Activated CD4-positive, alpha-beta memory T cell treated with anti-CD3 and anti-CD28 coated beads, Interleukin-2, amount 10 ng/mL, durations not matched to agents 7 days and 5 days (primary cell): ENCODE data around the gene RSPH10B2. TPM values are rescaled to one million over a fixed set of nuclear protein-coding genes. Genes with fewer than 3 reads are reported as not detected.
"Not testable (repeated sequence)": the region's sequence is repeated elsewhere in the genome, so short reads cannot be mapped to it uniquely, and the experiment has no call there.

Source experiments
- CTCF ChIA-PET: fragments of 350-600 bp; sonication (Branson Sonifier 250); formaldehyde crosslinking; loops from one replicate; lab custom pipeline; 2021; ENCODE audit warnings: antibody characterized with exemption, inconsistent platforms; lab: Charles Lee
- POLR2A ChIA-PET: fragments of 350-600 bp; sonication (Branson Sonifier 250); formaldehyde crosslinking; loops from one replicate; lab custom pipeline; 2021; ENCODE audit warnings: antibody characterized with exemption; lab: Charles Lee
- DNase-seq: peaks from one replicate; pipeline ENCODE4 v3.0.0-alpha.2; 2020
- H3K27ac Mint-ChIP-seq: one replicate; pipeline ENCODE4 v1.8.0; 2021; ENCODE audit warnings: mild to moderate bottlenecking, mixed read lengths
- H3K27me3 Mint-ChIP-seq: one replicate; pipeline ENCODE4 v1.8.0; 2021; ENCODE audit warnings: mixed read lengths
- H3K36me3 Mint-ChIP-seq: one replicate; pipeline ENCODE4 v1.8.0; 2021; ENCODE audit warnings: low read depth, mixed read lengths
- H3K4me1 Mint-ChIP-seq: one replicate; pipeline ENCODE4 v1.8.0; 2021; ENCODE audit warnings: mixed read lengths
- H3K4me3 Mint-ChIP-seq: one replicate; pipeline ENCODE4 v1.8.0; 2021; ENCODE audit warnings: mild to moderate bottlenecking, mixed read lengths
- H3K9me3 Mint-ChIP-seq: one replicate; pipeline ENCODE4 v1.8.0; 2021; ENCODE audit warnings: mixed read lengths
- total RNA-seq, 2 experiments: library from RNA; stranded (reverse); gene quantifications; one replicate each; pipeline ENCODE4 v1.2.3, GENCODE V29; 2021

The RSPH10B2 gene
- total RNA-seq, 2 experiments from 2014 or later = 0.43 TPM; not detected in 1

DNA sequence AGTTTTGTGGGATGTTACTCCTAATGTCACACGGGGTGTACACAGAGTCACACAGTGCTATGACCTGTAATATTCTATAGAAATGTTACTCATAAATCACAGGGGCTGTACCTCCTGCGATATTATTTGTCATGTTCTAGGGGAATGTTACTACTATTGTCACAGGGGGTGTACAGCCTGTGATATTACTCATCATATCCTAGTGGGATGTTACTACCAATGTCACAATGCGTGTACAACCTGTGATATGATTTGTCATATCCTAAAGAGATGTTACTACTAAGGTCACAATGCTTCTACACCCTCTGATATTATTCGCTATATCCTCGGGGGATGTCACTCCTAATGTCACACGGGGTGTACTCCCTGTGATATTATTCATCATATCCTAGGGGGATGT lies 79.7 kb downstream of the RSPH10B2 start:
- ChIA-PET CTCF (no interaction called here), POLR2A (no interaction called here)
- Mint-ChIP-seq H3K27me3 (peaks cover 14% of the 10 kb centered on the region), H3K4me3 (no peak overlapping the region), H3K27ac (no peak overlapping the region), H3K4me1 (no peaks in the 10 kb centered on the region), H3K9me3 (no peaks in the 10 kb centered on the region), H3K36me3 (no peaks in the 10 kb centered on the region)
- no peak for DNase-seq

DNA sequence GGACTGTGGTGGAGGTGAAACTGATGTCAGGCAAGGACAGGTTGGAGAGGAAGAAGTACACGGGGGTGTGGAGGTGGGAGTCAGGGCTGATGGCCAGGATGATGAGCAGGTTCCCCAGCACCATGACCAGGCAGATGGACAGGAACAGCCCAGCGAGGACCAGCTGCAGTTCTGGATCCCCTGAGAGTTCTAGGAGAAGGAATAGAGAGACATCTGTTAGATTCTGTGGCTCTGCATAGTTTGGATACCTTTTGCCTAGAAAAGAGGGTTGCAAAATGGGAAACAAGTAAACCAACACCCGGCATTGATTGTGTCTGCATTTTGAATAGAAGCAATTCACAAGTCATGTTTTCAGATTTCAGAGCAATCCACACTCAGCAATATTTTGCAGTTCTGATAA lies 81.6 kb downstream of the RSPH10B2 start:
- H3K27ac Mint-ChIP-seq, H3K36me3 Mint-ChIP-seq, POLR2A ChIA-PET: not testable (repeated sequence)

DNA sequence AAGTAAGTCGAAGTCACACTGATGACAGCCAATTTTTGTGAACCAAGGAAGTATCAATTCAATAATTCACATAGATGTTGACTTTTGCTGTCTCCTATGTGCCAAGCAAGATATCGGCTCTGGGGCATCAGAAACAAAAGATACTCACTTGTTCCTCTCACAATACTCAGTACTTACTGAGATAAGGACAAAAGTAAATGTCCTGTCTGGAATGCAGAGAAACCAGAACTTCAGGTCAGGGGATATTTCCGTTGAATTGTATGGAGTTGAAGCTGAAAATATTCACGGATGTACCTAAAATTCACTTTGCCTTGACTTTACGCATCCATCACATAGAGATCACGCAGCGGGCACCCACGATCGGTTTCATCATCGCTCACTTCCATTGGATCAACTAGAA lies 83.2 kb downstream of the RSPH10B2 start:
- POLR2A ChIA-PET, H3K4me1 Mint-ChIP-seq, H3K9me3 Mint-ChIP-seq, H3K27ac Mint-ChIP-seq, H3K4me3 Mint-ChIP-seq, H3K36me3 Mint-ChIP-seq, DNase-seq, CTCF ChIA-PET: not testable (repeated sequence)
- peaks cover 13% of the 10 kb centered on the region for H3K27me3 Mint-ChIP-seq

More for the DNA sequence above, 81.6 kb downstream of the RSPH10B2 start:
- H3K4me1 Mint-ChIP-seq, CTCF ChIA-PET, H3K4me3 Mint-ChIP-seq, H3K9me3 Mint-ChIP-seq, DNase-seq: not testable (repeated sequence)
- H3K27me3 Mint-ChIP-seq = peaks cover 12% of the 10 kb centered on the region

DNA sequence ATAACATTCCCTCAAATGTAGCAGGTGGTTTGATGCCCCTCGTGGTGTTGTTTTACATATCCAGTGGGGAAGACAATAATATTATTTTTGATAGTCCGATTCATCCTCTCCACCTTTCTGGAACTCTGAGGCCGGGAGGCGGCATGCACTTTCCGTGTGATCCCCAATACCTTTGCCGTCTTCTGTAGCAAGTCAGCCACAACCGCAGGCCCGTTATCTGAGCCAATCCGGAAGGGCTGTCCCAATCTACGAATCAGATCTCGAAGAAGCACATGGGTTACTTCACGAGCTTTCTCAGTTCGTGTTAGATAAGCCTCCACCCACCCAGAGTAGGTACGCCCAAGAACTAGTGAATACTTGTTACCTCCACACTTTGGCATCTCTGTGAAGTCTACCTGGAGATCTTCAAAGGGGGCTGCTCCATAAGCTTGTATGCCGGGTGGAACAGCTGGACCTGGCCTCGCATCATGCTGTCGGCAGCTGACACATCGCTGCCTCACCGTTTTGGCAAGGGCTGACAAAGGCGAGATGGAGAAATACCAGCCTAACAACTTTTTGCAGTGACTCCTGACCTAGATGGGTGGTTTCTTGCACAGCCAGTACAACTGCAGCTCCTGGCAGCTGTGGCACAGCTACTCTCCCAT lies 88.5 kb downstream of the RSPH10B2 start:
- CTCF ChIA-PET, H3K9me3 Mint-ChIP-seq, H3K4me3 Mint-ChIP-seq, POLR2A ChIA-PET, H3K27ac Mint-ChIP-seq, DNase-seq, H3K4me1 Mint-ChIP-seq, H3K36me3 Mint-ChIP-seq, H3K27me3 Mint-ChIP-seq: not testable (repeated sequence)

DNA sequence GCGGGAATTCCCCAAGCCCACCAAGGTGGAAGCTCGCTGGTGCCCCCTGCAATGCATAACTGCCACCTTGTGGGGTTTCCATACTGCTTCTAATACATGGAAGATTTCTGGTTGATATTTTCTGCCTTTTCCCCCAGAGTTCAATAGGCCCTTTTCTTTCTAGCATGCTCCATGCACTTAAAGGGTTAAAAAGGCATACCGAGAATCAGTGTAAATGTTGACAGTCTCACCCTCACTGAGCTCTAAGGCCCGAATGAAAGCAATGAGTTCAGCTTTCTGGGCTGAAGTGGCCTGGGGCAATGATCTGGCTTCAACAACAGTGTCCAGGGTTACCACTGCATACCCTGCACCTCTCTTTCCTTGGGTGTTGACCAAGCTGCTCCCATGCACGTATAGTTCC lies 89.2 kb downstream of the RSPH10B2 start:
- CTCF ChIA-PET, H3K9me3 Mint-ChIP-seq, H3K27ac Mint-ChIP-seq, DNase-seq, POLR2A ChIA-PET, H3K4me3 Mint-ChIP-seq, H3K27me3 Mint-ChIP-seq, H3K36me3 Mint-ChIP-seq, H3K4me1 Mint-ChIP-seq: not testable (repeated sequence)

DNA sequence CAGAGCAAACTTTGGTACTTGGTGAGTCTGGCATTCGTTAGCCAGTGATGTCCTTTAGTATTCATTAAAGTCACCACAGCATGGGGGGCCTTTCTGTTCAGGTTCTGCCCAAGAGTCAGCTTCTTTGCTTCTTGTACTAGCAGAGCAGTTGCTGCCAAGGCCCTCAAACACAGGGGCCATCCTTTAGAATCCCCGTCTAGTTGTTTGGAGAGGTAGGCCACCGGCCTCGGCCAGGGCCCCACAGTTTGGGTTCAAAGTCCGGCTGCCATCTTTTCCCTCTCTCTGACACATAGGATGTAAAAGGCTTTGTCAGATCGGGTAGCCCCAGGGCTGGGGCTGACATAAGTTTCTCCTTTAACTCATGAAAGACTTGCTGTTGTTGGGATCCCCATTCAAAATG lies 89.8 kb downstream of the RSPH10B2 start:
- DNase-seq, H3K4me3 Mint-ChIP-seq, H3K9me3 Mint-ChIP-seq, H3K36me3 Mint-ChIP-seq, H3K4me1 Mint-ChIP-seq, CTCF ChIA-PET, POLR2A ChIA-PET, H3K27ac Mint-ChIP-seq, H3K27me3 Mint-ChIP-seq: not testable (repeated sequence)

DNA sequence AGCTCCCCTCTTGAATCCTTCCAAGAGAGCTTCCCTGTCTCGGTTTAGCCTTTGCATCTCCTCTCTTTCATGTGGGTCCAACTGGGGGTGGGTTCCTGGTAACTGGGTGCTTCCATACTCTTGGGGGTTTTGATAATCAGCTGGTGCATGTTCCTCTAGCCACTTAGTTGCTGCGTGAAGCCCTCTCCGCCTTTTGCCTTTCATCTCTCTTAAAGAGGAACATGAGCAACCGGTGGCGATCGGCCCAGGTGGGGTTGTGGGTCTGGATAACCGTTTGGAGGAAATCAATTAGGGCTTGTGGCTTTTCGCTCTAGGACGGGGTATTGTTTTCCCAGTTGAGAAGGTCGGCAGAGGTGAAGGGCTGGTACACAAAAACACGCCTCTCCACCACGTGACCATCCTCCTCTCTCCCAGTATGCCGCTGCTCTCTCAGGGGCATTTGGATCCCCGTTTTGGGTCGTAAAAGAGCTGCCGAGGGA lies 92.1 kb downstream of the RSPH10B2 start:
- H3K4me1 Mint-ChIP-seq, DNase-seq, CTCF ChIA-PET, H3K36me3 Mint-ChIP-seq, H3K9me3 Mint-ChIP-seq, H3K27ac Mint-ChIP-seq, H3K27me3 Mint-ChIP-seq, H3K4me3 Mint-ChIP-seq, POLR2A ChIA-PET: not testable (repeated sequence)

DNA sequence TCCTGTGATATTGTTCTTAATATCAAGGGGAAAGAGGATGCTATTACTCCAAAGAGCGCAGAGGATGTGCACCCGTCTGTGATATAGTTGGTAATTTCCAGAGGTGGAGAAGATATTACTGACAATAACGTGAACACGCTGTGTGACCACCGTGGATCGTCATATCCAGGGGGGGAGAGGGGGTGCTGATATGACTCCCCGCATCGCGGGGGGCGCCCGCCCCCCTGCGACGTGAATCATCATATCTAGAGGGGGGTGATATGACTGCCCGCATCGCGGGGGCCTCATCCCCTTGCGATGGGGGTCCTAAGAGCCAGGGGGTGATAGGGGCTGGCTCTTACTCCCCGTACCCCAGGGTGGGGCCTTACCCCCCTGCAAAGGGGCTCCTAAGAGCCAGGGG lies 93.8 kb downstream of the RSPH10B2 start:
- H3K4me3 Mint-ChIP-seq, H3K27ac Mint-ChIP-seq, H3K4me1 Mint-ChIP-seq, POLR2A ChIA-PET, CTCF ChIA-PET, H3K36me3 Mint-ChIP-seq, DNase-seq, H3K27me3 Mint-ChIP-seq, H3K9me3 Mint-ChIP-seq: not testable (repeated sequence)

Other genes starting within 250 kb of the RSPH10B2 start
- under 1 TPM; 0.15 to 0.28 TPM for gene GRID2IP, start 202.6 kb upstream of the RSPH10B2 start, total RNA-seq
- gene ZDHHC4, start 176.6 kb upstream of the RSPH10B2 start, total RNA-seq = 10 to 100 TPM; 34.2 to 35.5 TPM
- 10 to 100 TPM; 30.0 to 31.6 TPM for gene INTS15, start 164.1 kb upstream of the RSPH10B2 start, total RNA-seq
- under 1 TPM; 0.18 to 0.23 TPM for gene ZNF853, start 138.5 kb upstream of the RSPH10B2 start, total RNA-seq
- 10 to 100 TPM; 23.4 to 26.1 TPM for gene ZNF316, start 116.8 kb upstream of the RSPH10B2 start, total RNA-seq
- 10 to 100 TPM; 21.0 to 23.9 TPM for gene ZNF12, start 47.2 kb upstream of the RSPH10B2 start, total RNA-seq
- gene CCZ1B, start 72.2 kb downstream of the RSPH10B2 start, total RNA-seq = 10 to 100 TPM; 80.5 to 89.4 TPM